MCF 10A (cell line): Measurements from ENCODE around the gene CES3. TPM values are rescaled to one million over a fixed set of nuclear protein-coding genes. Genes with fewer than 3 reads are reported as not detected.

Experiments
- BruUV-seq: library from RNA; stranded (reverse); fragments of 400-500 nt; replicated peaks from 2 replicates; lab custom pipeline; 2021; lab: Mats Ljungman, UMichigan
- CTCF ChIA-PET: fragments of 300-600 bp; sonication (Branson Sonifier 250); formaldehyde crosslinking; extraction: SDS; loops from one replicate; lab custom pipeline; 2021; ENCODE audit warnings: antibody characterized with exemption, inconsistent platforms; lab: Yijun Ruan, JAX
- POLR2A ChIA-PET: fragments of 300-600, 350-650 bp; sonication (Branson Sonifier 250); formaldehyde crosslinking; extraction: SDS; loops from one replicate; lab custom pipeline; 2020; ENCODE audit warnings: antibody characterized with exemption, inconsistent platforms; lab: Yijun Ruan, JAX
- DNase-seq: peaks from one replicate; pipeline ENCODE4 v3.0.0-alpha.2; 2018; ENCODE audit not compliant: unreplicated experiment
- H3K27ac Mint-ChIP-seq: one replicate; pipeline ENCODE4 v1.8.0; 2022; ENCODE audit warnings: mild to moderate bottlenecking, low read depth, mixed read lengths; ENCODE audit not compliant: unreplicated experiment
- H3K27me3 Mint-ChIP-seq: one replicate; pipeline ENCODE4 v1.8.0; 2022; ENCODE audit warnings: mixed read lengths; ENCODE audit not compliant: insufficient read depth, unreplicated experiment
- H3K36me3 Mint-ChIP-seq: one replicate; pipeline ENCODE4 v1.8.0; 2022; ENCODE audit warnings: mild to moderate bottlenecking, moderate library complexity, mixed read lengths; ENCODE audit not compliant: insufficient read depth, unreplicated experiment
- H3K4me1 Mint-ChIP-seq: one replicate; pipeline ENCODE4 v1.8.0; 2022; ENCODE audit warnings: mixed read lengths; ENCODE audit not compliant: insufficient read depth, unreplicated experiment
- H3K4me3 Mint-ChIP-seq: one replicate; pipeline ENCODE4 v1.8.0; 2022; ENCODE audit warnings: mild to moderate bottlenecking, moderate library complexity, mixed read lengths; ENCODE audit not compliant: unreplicated experiment
- H3K9me3 Mint-ChIP-seq: one replicate; pipeline ENCODE4 v1.8.0; 2022; ENCODE audit warnings: mixed read lengths; ENCODE audit not compliant: unreplicated experiment
- CTCF ChIP-seq: fragments of 200-600 bp; IDR thresholded peaks from one replicate; pipeline ENCODE4 v1.8.0; 2022; ENCODE audit warnings: antibody characterized with exemption, mild to moderate bottlenecking; ENCODE audit not compliant: unreplicated experiment
- intact Hi-C: fragments of 100-400 bp; cut with micrococcal nuclease; formaldehyde crosslinking; loops from 2 replicates; pipeline ENCODE4 v1.14.1; 2022
- total RNA-seq: library from RNA; stranded (reverse); gene quantifications from 2 replicates; pipeline ENCODE4 v1.2.3, GENCODE V29; 2022

Gene CES3
- total RNA-seq, 1 experiment from 2014 or later = 0.65 TPM

- CTCF ChIA-PET = interaction anchor here (0.6 to 3.5 kb wide), 5 partner anchors 10 to 218 kb away, joined by 3 to 37 read pairs (median 4); partner anchors contain the start of gene CES3
- POLR2A ChIA-PET = interaction anchor here (0.5 kb wide), 1 partner anchor 8 kb away, joined by 3 read pairs; no protein-coding TSS in a partner anchor
- H3K27ac Mint-ChIP-seq = no peak overlapping the region
- no peak for TF ChIP-seq CTCF
- no peaks in the 10 kb centered on the region for H3K27me3 Mint-ChIP-seq
- H3K9me3 Mint-ChIP-seq = no peaks in the 10 kb centered on the region
- intact Hi-C loops = loop anchor here (10.0 kb wide), 1 partner anchor 64 kb away; no protein-coding TSS in a partner anchor
- H3K4me1 Mint-ChIP-seq = peaks cover 28% of the 10 kb centered on the region
- H3K36me3 Mint-ChIP-seq = no peaks in the 10 kb centered on the region
- no peak for DNase-seq
- no peak overlapping the region for H3K4me3 Mint-ChIP-seq
- BruUV-seq = no TSS peak
Measured at GRCh38 chr16:66950971-66951790, 9.9 kb upstream of the CES3 start.

GRCh38 chr16:66952430-66953110 is 8.5 kb upstream of the CES3 start:
- Mint-ChIP-seq H3K27me3 (no peaks in the 10 kb centered on the region), H3K27ac (peak overlapping the region; percentile 67), H3K9me3 (no peaks in the 10 kb centered on the region), H3K36me3 (no peaks in the 10 kb centered on the region), H3K4me1 (peaks cover 23% of the 10 kb centered on the region), H3K4me3 (no peak overlapping the region)
- intact Hi-C loops = loop anchor here (10.0 kb wide), 1 partner anchor 62 kb away; no protein-coding TSS in a partner anchor
- ChIA-PET CTCF (interaction anchor here (0.5 to 3.5 kb wide), 17 partner anchors 9 to 246 kb away, joined by 3 to 37 read pairs (median 3); partner anchors contain the start of genes CES3 and ELMO3), POLR2A (interaction anchor here (0.7 to 3.1 kb wide), 3 partner anchors 58 to 203 kb away, joined by 3 to 10 read pairs (median 4); no protein-coding TSS in a partner anchor)
- BruUV-seq = no TSS peak
- no peak for DNase-seq
- TF ChIP-seq CTCF = no peak

- intact Hi-C loops = loop anchor here (1.0 to 10.0 kb wide), 4 partner anchors 24 to 232 kb away; no protein-coding TSS in a partner anchor
- Mint-ChIP-seq H3K36me3 (no peaks in the 10 kb centered on the region), H3K27ac (peak overlapping the region; percentile 70), H3K4me1 (peaks cover 18% of the 10 kb centered on the region), H3K4me3 (peak overlapping the region; percentile 51), H3K27me3 (no peaks in the 10 kb centered on the region), H3K9me3 (no peaks in the 10 kb centered on the region)
- TF ChIP-seq CTCF = no peak
- POLR2A ChIA-PET = interaction anchor here (0.6 to 3.1 kb wide), 7 partner anchors 43 to 254 kb away, joined by 3 to 10 read pairs (median 4); partner anchors contain the start of genes FBXL8 and TRADD
- CTCF ChIA-PET = interaction anchor here (0.5 to 3.5 kb wide), 23 partner anchors 8 to 560 kb away, joined by 3 to 37 read pairs (median 4); partner anchors contain the start of genes CES3 and ELMO3
- DNase-seq = peak; percentile 69
- no TSS peak for BruUV-seq
Measured at GRCh38 chr16:66953462-66954096, 7.5 kb upstream of the CES3 start.
